Measurements from ENCODE around the gene CCDC88C.

DNA sequence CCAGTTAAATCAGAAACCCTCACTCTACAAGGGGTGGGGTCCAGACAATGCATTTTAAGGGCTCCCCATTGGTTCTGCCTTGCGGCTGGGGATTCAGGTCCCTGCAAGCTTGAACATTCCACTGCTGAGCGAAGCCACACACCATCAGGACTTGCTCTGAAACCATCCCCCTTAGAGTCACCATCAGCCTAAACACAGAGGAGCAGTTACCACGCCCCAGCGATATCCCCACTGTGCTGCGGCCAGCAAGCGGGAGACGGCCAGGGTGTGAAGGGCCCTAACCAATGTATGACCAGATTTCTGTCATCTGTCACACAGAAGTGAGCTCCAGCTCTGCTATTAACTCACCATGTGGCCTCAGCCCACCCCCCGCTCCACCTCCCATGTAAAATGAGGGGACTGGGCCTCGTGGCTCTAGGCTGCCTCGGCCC, 29.7 kb downstream of the CCDC88C start:
- TF ChIP-seq, protein P1, sequence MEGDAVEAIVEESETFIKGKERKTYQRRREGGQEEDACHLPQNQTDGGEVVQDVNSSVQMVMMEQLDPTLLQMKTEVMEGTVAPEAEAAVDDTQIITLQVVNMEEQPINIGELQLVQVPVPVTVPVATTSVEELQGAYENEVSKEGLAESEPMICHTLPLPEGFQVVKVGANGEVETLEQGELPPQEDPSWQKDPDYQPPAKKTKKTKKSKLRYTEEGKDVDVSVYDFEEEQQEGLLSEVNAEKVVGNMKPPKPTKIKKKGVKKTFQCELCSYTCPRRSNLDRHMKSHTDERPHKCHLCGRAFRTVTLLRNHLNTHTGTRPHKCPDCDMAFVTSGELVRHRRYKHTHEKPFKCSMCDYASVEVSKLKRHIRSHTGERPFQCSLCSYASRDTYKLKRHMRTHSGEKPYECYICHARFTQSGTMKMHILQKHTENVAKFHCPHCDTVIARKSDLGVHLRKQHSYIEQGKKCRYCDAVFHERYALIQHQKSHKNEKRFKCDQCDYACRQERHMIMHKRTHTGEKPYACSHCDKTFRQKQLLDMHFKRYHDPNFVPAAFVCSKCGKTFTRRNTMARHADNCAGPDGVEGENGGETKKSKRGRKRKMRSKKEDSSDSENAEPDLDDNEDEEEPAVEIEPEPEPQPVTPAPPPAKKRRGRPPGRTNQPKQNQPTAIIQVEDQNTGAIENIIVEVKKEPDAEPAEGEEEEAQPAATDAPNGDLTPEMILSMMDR (conservative IDR thresholded peaks at IDR 0.05; ENCODE audit: low read depth, low read length): no peak
- TF ChIP-seq EZH2 (IDR thresholded peaks at IDR 0.05; ENCODE audit: low read length, unreplicated experiment): no peak

Data from PC-3 (cell line).